NCI-H2081 treated with DMSO at 0.1 percent for 48 hours (cell line): ENCODE data around the gene PCDH15.

Source experiments
- DNase-seq: peaks from one replicate; lab custom pipeline; 2025; lab: John Stamatoyannopoulos, UW

Gene PCDH15

DNA sequence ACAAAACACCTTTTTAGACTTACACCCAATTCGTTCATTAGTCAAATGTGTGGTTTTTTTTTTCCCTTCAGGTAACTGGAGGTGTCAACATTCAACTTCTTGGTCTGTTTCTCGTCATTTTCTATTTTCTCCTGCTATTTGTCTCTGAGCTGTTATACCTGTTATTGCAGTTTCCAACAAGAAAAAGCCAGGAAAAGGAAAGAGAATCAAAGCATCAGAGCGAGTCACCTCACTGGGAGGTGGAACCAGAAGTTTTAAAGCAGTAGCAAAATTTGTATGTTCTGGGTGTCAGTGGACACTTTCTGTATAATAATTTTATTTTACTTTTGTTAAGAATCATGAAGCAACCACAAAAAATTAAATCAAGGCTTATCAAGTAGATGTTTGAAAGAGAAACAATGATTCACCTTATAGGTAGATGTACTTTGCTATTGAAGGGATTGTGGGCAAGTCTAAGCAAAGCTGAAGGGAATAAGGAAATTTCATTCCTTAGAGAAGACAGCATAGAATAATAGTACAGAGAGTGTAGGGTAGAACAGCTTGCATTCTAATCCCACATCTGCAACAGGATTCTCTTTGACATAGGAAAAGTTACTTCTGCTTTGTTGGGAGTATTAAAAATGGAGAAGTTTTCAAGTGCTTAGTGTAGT lies 675.8 kb downstream of the PCDH15 start:
- DNase-seq: no peak

DNA sequence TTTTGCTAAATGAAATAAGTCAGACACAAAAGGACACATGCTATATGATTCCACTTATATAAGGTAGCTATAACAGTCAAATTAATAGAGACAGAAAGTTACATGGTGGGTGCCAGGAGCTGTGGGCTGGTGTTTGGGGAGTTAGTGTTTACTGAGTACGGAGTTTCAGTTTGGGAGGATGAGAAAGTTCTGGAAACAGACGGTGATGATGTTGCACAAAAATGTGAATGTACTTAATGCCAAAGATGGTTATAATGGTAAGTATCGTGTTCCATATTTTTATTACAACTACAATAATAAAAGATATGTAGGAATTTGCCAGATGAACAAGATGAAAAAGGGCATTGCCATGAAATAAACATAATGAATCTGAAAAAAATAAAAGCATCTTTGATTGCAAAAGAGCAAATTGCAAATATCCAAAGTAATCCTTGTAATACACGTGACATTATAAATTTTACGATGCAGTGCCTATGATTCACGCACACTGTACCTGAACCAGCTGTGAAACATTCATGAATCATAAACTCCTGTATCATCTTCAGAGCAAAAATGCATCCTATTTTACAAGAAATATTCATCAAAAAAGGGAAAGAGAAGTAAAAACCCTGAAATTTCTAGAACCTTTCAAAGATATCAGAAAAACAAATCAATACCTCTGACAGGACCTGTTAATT lies 676.7 kb downstream of the PCDH15 start:
- DNase-seq: no peak

DNA sequence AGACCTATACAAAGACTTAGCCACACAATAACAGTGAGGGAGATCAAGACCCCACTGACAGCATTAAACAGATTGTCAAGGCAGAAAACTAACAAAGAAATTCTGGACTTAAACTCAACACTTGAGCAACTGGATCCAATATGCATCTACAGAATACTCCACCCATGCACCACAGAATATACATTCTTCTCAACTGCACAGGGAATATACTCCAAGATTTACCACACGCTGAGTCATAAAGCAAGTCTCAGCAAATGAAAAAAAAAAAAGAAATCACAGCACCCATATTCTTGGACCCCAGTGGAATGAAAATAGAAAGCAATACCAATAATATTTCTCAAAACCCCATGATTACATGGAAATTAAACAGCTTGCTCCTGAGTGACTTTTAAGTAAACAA lies 680.2 kb downstream of the PCDH15 start:
- DNase-seq: no peak

DNA sequence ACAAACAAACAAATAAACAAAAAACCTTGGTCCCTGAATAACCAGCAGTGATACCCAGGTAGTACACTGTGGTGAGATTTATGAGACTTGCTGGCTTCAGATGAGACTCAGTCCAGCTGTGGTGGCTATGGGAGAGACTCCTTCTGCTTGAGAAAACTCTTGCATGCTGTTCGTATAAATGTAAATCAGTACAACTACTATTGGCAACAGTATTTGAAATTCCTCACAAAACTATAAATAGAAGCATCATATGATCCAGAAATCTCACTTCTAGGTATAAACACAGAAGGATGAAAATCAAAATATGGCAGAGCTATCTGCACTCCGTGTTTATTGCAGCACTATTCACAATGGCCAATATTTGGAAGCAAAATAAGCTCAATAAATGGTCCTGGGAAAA lies 692.1 kb downstream of the PCDH15 start:
- no peak for DNase-seq

DNA sequence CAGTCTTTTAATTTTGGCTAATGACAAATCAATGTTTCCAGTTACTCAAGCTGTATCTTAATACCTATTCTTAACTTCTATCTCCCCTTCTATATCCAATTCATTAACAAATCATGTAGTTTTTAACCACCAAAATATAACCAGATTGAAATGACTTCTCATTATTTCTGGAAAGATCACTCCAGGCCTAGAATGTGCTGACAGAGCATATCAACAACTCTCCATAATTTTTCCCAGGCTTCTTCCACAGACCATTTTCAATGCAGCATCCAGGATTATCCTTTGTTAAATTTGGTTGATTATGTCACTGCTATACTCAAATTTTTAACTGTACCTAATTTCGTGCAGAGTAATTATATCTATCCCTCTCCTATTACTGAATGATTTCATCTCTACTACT lies 704.1 kb downstream of the PCDH15 start:
- DNase-seq: no peak

DNA sequence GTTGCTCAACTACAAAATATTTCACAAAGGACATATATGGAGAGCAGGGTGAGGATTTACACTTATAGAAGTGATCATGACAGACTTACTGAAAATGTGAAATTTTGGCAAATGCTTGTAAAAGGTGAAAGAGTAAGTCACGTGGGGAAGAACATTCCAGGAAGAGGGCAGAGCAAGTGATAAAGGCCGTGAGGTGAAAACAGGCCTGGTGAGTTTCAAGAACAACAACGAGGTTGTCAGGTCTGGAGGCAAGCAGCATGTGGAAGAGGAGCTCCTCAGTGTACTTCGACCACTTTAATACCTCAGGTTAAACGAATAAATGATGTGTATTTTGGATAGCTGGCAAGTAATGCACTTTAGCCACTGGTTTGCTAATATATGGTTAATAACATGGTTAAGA lies 706.7 kb downstream of the PCDH15 start:
- no peak for DNase-seq

DNA sequence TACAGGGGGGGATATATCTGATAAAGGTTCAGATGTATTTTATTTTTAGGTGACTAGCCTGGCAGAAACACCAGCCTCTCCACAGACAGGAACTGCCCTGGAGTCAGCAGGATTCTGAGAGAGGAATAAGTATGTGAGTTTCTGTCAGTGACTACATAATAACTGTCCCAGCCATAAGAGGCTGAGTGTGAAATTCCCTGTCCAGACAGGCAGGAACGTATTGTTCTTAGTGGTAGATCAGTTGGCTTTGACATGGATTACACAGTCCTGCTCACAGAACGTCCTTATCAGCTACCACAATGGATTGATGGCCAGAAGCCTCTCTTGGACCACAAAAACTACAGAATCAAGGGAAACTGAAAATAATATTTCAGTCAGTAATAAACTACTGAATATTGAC lies 709.8 kb downstream of the PCDH15 start:
- DNase-seq: no peak

DNA sequence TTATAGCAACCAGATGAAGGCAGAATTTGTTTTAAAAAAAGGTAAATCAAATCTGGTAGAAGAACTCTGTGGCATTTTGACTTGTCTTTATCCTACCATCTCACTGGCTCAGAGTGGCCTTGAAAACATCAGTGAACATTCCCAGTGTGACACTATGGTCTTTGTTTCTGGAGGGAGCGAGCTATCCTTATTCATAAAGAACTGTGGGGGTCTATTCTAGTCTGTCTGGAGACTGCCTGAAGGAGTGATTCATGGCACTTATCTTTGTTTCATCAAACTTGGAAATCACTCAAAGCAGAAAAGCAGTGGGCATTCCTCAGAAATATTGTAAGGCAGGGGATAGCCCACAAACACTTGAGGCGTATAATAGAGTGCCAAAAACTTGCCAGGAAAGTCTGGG lies 719.1 kb downstream of the PCDH15 start:
- no peak for DNase-seq

DNA sequence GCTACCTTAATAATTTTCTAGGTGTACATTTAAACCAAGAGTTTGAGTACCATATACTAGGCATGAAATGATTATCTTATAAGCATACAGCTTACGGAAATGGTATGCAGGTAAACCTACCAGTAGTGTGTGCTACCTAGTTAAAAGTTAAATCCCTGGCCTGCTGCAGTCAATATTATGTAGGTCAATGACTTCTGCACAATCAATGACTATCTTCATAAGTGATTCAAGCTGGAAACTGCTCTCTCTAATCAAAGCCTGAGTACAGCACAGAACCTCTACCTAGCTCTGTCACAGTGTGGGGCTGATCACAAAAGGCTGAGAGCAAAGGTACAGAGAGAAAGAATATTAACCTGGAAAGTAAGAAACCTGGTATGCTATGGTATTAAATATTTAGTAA lies 733.7 kb downstream of the PCDH15 start:
- DNase-seq: no peak

DNA sequence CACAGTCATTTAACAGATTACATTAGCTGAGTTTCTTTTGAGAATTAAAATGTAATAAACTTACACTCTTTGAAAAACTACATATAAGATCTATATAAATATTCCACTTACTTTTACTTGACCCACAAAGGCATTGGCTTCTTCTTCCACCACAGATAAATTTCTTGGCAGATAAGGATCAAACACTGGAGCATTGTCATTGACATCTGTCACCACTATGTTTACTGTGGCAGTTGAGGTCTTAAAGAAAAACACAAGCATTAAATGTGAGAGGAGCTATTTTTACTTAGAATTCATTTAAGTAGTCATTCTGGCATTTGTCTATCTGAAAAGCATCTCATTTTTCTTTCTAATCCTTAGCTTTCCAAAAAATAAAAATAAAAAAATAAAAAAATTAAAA lies 734.4 kb downstream of the PCDH15 start:
- DNase-seq: no peak

DNA sequence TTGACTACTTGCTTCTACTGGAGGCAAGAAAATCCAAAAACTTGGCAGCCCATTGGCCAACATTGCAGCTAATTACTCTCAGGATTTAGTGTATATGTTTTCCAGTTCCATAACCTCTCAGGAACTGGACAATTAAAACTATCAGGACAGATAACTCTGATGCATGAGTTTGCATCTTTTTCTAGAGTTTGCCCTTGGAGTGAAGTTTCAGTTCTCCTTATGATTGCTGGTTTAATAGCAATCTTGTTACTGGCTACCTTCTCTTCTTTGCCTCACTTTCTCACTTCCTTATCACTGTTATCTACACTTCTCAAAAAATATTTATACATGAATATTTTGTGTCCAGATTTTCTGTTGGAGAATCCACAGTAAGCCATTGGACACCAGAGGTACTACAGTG lies 735.9 kb downstream of the PCDH15 start:
- DNase-seq: no peak

DNA sequence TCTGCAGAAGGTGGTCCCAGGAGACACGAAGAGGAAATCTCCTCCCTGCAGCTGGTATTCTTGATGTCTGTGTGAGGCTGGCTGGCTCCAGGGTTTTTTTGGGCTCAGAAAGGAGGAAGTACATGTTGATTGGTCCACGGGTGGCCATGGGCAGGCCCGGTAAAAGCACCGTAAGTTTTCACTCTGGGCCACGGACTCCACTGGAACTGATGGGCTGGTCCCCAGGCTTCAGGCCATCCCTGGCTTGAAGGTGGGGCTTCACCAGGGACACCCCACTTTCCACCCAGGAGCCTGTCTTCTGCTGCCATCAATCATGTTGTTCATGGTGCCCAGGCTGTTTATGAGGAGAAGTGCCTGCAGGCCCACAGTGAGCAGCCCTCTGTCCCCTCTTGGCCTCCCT lies 736.8 kb downstream of the PCDH15 start:
- DNase-seq: no peak

DNA sequence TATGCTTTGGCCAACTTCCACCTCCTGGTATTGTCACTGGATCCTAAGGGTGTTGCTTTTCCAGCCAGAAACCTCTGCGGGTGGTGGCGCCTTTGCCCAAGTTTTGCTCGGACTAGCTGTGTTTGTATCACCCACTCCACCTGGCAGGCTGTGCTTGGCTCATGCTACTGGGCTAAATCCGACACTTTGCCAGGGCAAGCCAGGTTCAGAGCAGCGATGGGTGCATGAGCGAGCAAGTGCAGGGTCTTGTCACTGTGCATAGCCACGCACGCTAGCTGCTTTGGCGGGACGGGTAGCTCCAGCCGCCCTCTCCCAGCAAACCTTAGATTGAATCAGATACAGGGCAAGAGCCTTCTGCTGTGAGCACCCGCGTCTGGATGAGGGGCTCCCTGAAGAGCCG lies 737.5 kb downstream of the PCDH15 start:
- no peak for DNase-seq

DNA sequence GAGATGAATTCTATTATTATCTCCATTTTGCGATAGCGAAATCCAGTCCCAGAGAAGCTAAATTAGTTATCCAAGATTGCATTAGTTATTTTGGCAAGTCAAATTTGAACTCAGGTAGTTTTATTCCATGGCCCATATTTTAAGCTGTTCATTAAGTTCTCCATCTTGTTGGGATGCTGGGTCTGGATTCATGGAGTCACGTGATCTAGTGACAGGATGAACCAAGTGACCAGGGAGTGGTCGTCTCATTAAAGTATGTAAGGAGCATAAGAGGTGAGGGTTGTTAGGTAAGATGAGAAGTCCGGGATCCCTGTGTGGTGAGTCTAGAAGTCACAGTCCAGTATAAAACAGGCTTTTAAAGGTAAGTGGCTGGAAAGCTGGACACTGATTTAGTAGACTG lies 740.5 kb downstream of the PCDH15 start:
- no peak for DNase-seq

DNA sequence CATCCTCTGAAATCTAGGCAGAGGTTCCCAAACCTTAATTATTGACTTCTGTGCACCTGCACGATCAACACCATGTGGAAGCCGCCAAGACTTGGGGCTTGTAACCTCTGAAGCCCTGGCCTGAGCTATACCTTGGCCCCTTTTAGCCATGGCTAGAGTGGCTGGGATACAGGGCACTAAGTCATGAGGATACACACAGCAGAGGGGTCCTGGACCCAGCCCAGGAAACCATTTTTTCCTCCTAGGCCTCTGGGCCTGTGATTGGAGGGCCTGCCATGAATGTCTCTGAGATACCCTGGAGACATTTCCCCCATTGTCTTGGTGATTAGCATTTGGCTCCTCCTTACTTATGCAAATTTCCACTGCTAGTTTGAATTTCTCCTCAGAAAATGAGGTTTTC lies 743.7 kb downstream of the PCDH15 start:
- no peak for DNase-seq

DNA sequence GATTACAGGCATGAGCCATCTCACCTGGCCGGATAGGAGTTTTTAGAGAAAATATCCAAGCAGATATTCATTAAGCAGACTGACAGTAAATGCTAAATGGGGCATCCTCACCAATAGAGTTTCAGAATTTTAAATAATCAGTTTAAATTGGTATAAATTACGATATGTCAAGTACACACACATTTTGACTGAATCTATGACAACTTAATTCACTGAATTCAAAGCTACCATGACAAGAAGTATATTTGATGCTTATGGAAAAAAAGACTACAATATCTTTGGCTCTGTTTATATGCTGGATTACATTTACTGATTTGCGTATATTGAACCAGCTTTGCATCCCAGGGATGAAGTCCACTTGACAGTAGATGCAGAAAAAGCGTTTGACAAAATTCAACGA lies 774.7 kb downstream of the PCDH15 start:
- no peak for DNase-seq

DNA sequence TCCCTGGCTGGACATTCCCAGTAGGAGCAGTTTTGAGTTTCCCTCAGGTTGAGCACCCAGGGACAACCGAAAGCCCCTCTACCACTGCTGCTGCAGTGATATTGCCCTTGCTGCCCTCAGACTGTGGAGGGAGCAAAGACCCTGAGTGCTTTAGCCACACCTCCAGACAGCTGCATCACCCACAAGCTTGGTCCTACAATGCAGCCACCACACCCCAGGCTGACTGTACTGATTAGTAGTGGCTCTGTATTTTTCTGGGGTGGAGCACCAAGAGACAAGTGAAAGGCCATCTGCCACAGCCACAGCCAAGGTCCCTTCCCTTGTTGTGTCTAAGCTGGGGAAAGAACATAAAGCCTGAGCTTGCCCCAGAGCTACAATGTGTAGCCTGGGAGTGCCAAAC lies 789.9 kb downstream of the PCDH15 start:
- DNase-seq: no peak

DNA sequence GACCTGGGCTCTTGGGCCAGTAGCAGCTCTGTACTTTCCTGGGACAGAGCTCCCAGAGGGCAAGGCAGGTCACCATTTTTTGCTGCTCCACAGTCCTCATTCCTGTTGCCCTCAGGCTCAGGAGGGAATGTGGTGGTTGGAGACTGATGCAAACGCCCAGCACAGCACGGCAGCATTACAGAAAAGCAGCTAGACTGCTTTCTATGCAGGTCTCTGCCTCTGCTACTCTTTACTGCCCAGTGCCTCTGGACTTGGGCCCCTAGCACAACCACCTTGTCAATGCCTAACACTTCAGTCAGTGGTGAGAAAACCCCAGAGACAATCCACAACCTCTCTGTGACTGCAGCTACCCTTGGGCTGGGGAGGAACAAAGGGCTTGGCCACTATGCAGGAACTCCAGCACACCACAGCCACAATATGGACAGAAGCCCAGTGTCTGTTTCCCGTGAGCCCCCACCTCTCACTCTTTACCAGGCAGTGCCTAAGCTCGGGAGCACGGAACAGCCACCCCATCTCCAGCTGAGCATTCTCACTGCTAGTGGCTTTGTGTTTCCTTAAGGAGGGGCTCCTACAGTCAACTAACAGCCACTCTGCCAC lies 790.6 kb downstream of the PCDH15 start:
- no peak for DNase-seq

DNA sequence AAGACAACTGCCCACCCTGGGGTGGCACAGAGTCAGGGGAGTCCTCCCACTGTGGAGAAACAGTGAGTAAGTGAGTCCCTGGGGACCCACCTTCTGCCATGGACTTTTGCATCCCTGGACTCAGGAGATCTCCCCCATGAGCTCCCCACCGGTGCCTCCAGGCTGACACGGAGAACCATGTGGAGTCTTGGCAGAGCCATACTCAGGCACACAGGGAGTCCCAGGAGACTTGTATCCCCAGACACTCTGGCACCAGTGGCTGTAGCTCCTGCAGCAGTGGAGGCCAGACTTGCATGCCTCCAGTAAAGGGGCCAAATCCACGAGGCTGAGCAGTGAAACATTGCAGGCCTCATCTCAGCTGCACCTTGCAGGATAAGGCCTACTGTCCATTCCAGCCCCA lies 791.4 kb downstream of the PCDH15 start:
- no peak for DNase-seq

DNA sequence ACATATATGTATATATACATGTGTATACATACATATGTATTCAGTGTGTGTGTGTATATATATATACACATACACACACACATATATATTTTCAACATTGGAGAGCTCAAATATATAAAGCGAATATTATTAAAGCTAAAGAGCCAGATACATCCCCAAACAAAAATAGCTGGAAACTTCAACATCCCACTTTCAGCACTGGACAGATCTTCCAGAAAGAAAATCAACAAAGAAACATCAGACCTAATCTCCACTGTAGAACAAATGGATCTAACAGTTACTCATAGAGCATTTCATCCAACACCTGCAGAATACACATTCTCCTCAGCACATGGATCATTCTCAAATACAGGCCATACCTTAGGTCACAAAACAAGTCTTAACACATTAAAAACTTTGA lies 799.0 kb downstream of the PCDH15 start:
- DNase-seq: no peak

DNA sequence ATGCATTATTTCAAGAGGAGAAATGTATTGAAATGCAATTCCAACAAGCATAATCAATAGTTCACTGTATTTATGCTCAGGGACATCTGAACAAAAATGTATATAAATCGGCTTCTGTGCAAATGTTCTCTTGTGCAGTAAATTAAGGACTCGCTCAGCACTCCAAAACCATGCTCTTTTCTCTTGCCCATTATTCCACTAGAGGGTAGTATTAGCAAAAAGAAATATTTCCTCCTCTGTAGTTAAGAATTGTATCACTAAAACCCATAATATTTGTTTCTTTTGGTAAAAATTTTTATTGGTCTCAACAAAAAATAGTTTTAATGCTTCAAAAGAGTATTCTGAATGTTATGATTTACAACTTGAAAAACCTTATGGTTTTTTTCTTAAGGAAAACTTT lies 803.1 kb downstream of the PCDH15 start:
- DNase-seq: no peak

DNA sequence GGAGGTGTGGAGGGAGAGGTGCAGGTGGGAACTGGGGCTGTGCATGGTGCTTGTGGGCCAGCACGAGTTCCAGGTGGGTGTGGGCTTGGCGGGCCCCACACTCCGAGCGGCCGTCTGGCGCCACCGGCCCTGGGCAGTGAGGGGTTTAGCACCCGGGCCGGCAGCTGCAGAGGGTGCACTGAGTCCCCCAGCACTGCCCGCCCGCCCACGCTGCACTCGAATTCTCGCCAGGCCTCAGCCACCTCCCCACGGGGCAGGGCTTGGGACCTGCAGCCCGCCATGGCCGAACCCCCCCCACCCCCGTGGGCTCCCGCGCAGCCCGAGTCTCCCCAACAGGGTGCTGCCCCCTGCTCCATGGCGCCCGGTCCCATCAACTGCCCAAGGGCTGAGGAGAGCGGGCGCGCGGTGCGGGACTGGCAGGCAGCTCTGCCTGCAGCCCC lies 810.2 kb downstream of the PCDH15 start:
- no peak for DNase-seq

DNA sequence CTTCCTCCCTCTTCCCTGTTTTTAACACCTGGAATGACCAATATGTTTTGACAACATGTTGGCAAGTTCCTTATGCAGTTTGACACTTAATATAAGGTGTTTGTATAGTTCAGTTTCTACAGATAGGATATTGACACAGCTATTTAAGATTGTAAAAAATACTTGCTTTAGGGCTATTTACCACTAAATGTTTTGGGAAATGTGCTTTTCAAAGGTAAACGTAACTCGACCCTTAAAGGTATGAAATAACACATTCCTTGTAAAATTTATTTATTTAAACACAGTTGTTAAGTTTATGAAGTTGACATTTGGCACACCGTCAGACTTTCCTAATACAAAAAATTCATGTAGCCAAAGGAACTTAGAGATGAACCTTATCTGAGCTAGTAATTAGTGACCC lies 817.6 kb downstream of the PCDH15 start:
- DNase-seq: no peak

DNA sequence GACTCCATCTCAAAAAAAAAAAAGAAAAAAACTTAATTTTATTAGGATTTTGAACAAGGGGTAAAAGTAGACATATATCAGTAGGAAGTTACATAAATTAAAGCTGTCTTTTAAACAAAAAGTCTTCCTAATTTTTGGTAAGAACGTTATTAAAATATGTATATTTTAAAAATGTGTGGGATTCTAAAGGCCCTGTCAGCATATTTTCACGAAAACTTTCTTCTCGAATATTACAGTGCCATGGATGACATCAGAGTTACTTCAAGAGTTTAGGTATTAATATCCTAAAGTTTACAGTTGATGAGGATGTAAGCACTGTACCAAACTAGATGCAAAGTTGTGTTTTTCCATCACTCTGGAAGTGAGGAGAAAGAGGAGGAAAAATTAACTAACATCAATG lies 820.8 kb downstream of the PCDH15 start:
- no peak for DNase-seq
